Stimulated activated memory B cell treated with anti-CD40 and anti-IgM and Interleukin-4, amounts not matched to agents 10 μg/mL and 1 μg/mL and 100 μg/mL, for 72 hours (primary cell): Measurements from ENCODE around the gene ADM.
A peak's percentile ranks its signal among the peaks of the same experiment; 100 is the strongest.

ENCODE experiments used
- ATAC-seq: fragments of 150-1000 bp; cut with Tn5 transposase; 2 replicates; pipeline ENCODE4 v1.10.0; 2021
- H3K27ac Mint-ChIP-seq: one replicate; pipeline ENCODE4 v1.8.0; 2022; ENCODE audit warnings: mild to moderate bottlenecking, mixed read lengths
- H3K27me3 Mint-ChIP-seq: one replicate; pipeline ENCODE4 v1.8.0; 2022; ENCODE audit warnings: mixed read lengths
- H3K36me3 Mint-ChIP-seq: one replicate; pipeline ENCODE4 v1.8.0; 2022; ENCODE audit warnings: mixed read lengths
- H3K4me1 Mint-ChIP-seq: one replicate; pipeline ENCODE4 v1.8.0; 2022; ENCODE audit warnings: mixed read lengths
- H3K4me3 Mint-ChIP-seq: one replicate; pipeline ENCODE4 v1.8.0; 2022; ENCODE audit warnings: mild to moderate bottlenecking, moderate library complexity, mixed read lengths
- H3K9me3 Mint-ChIP-seq: one replicate; pipeline ENCODE4 v1.8.0; 2022; ENCODE audit warnings: mixed read lengths

The ADM gene

DNA sequence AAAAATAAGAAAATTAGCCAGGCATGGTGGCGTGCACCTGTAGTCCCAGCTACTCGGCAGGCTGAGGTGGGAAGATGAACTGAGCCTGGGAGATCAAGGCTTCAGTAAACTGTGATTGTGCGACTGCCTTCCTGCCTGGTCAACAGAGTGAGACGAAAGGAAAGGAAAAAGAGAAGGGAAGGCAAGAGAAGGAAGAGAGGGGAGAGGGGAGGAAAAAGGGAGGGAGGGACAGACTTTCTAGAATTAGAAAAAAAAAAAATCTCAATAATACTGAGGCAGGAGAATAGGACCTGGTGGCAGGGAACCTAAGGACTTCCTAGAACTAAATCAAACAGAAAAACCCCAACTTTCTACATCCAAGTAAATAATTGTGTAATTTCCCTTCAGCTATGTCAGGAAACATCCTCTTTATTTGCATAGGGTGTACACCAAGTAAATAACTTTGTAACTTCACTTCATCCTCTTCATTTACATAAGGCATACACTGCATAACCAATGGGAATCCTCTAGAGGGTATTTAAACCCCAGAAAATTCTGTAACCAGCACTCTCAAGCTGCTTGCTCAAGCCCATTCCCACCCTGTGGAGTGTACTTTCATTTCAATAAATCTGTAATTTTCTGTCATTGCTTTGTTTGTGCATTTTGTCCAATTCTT lies 19.6 kb upstream of the ADM start:
- Mint-ChIP-seq H3K27ac (no peak overlapping the region), H3K4me3 (no peak overlapping the region), H3K4me1 (peaks cover 17% of the 10 kb centered on the region), H3K27me3 (peaks cover 8% of the 10 kb centered on the region), H3K9me3 (no peaks in the 10 kb centered on the region), H3K36me3 (peaks cover 8% of the 10 kb centered on the region)
- no peak for ATAC-seq

DNA sequence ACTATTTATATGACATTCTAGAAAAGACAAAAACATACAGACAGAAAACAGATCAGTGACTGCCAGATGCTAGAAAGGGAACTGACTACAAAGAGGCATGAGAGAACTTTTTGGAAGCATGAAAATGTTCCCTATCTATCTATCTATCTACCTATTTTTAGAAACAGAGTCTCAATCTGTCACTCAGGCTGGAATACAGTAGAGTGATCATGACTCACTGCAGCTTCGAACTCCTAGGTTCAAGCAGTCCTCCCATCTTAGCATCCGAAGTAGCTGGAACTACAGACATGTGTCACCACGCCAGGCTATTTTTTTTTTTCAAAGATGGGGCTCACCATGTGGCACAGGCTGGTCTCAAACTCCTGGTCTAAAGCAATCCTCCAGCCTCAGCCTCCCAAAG lies 17.7 kb upstream of the ADM start:
- Mint-ChIP-seq H3K36me3 (peaks cover 11% of the 10 kb centered on the region), H3K4me3 (no peak overlapping the region), H3K9me3 (no peaks in the 10 kb centered on the region), H3K27ac (no peak overlapping the region), H3K27me3 (peaks cover 8% of the 10 kb centered on the region), H3K4me1 (peaks cover 21% of the 10 kb centered on the region)
- ATAC-seq = no peak

DNA sequence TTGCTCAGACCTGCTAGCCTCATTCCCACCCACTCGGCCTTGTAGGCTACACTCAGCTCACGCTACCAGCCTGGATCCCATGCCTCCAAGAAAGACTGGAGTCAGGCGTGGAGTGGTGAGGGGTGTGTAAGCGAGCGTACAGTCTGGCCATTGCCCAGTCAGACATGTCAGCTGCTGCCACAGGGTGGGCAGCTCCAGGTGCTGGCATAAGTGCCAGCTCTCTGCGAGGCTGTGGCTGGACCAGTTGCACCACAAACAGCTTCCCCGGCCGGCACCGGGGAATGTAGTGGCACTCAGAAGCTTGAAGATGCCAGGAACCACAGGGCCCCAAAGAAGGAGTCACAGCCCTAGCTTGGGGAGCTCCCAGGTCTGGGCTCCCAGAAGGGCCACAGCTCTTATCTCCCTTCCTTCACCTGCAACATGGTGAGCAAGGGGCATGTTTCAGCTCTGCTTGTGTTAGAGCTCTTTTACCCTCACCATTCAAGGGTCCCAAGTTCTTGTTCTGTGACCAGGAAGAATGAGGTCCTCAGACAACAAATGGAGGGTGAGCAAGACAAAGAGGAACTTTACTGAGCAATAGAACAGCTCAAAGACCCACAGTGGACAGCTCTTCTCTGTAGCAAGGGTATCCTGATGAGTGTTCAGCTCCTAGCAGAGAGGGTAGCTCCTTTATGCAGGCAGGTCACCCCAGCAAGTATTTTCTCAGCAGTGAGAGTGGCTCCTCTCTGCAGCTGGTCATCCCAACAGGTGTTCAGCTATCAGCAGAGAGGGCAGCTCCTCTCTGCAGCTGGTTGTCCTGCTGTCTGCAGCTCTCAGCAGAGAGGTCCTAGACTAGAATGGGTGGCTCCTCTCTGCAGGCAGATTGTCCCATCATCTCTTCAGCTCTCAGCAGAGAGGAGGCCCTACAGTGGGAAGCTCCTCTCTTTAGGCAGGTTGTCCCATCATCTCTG lies 16.8 kb upstream of the ADM start:
- Mint-ChIP-seq H3K27me3 (peaks cover 8% of the 10 kb centered on the region), H3K4me1 (peaks cover 26% of the 10 kb centered on the region), H3K36me3 (peaks cover 11% of the 10 kb centered on the region), H3K27ac (no peak overlapping the region), H3K9me3 (no peaks in the 10 kb centered on the region), H3K4me3 (no peak overlapping the region)
- ATAC-seq = no peak

DNA sequence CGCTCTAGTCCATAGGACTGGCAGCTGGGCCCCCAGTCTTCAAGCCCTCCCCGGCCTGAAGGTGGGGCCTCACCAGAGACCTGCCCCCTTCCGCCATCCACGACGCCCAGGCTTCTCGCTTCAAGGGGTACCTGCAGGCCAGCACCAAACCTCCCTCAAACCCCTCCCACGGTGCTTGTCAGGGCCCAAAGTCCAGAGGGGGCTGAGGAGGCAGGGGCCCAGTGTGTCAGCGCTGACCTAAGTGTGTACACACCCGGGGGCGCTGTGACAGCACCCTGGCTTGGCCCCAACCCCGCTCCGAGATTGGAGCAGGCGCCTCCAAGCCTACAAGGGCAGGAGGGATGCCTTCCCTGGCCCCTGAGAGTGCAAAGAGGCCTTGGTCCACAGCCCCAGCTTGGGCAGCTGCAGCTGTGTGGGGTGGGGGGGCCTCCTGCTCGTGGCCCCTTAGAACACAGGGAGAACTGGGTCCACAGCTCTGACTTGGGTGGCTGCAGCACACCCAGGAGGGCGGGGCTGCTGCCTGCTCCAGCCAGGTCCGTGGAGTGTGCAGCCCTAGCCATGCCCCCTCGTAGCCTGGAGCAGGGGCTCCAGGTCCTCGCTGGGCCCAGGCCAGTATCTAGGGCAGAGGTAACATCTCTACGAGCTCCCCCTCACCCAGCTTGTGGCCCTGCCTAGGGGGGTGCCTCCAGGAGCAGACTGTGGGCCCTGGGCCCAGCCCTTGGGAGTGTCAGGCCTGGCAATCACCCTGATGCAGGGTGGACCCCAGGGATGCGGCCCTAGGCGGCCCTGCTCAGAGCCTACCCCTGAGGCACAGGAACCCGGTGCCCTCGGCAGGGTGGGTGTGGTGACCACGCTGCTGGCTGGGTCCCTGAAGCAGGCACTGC lies 15.8 kb upstream of the ADM start:
- H3K4me1 Mint-ChIP-seq = peaks cover 27% of the 10 kb centered on the region
- H3K27ac Mint-ChIP-seq = no peak overlapping the region
- peaks cover 8% of the 10 kb centered on the region for H3K27me3 Mint-ChIP-seq
- peaks cover 11% of the 10 kb centered on the region for H3K36me3 Mint-ChIP-seq
- H3K4me3 Mint-ChIP-seq = no peak overlapping the region
- H3K9me3 Mint-ChIP-seq = no peaks in the 10 kb centered on the region
- no peak for ATAC-seq

DNA sequence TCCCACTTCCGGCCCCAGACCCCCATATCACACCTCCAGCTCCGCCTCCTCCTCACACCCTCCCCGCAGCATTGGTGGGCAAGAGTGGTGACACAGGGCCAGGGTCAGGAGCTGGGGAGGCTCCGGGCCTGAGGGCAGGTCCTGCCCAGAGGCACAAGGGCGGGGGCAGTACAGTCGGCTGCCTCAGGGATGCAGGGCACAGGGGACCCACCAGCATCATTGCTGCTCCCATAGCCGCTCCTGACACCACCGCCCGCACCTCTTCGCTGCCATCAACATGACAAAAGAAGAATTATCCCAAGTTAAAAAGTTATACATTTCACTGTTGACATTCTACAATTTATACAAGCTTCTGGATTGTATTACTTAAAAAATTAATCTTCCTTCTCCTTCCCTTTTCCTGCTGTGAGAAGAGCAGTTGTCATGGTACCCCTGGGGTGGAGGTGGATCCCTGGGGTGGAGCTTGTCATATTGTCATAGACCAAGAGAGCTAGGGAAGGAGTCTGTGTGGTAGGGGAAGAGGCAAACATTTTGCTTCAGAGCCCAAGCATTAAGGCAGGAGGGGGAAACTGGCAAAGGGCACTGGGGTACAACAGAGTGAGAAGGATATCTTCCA lies 15.0 kb upstream of the ADM start:
- no peaks in the 10 kb centered on the region for H3K9me3 Mint-ChIP-seq
- peaks cover 11% of the 10 kb centered on the region for H3K36me3 Mint-ChIP-seq
- no peak overlapping the region for H3K27ac Mint-ChIP-seq
- no peak overlapping the region for H3K4me3 Mint-ChIP-seq
- peaks cover 8% of the 10 kb centered on the region for H3K27me3 Mint-ChIP-seq
- no peak for ATAC-seq
- peaks cover 29% of the 10 kb centered on the region for H3K4me1 Mint-ChIP-seq

DNA sequence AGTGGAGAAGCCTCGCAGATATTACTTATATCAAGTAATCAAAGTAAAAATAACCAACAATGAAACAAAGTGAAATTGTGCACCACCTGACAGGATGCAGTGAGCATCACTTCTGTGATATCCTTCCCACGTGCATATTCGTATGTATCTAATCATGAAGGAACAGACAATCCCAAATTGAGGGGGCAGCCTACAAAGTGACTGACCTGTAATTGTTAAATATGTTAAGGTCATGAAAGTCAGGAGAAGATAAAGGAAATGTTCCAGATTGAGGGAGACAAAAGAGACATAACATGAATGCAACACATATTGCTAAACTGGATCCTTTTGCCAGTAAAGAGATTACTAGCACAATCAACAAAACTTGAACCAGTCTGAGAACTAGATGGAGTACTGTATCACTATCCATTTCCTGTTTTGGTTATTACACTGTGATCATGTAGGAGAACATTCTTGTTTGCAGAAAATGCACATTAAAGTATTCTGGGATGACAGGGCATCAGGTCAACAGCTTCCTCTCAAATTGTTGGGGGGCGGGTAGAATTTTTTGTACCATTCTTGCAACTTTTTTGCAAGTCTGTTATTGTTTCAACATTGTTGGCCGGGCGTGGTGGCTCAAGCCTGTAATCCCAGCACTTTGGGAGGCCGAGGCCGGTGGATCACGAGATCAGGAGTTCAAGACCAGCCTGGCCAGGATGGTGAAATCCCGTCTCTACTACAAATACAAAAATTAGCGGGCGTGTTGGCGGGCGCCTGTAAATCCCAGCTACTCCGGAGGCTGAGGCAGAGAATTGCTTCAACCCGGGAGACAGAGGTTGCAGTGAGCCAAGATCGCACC lies 12.9 kb upstream of the ADM start:
- no peak overlapping the region for H3K27ac Mint-ChIP-seq
- no peak overlapping the region for H3K4me3 Mint-ChIP-seq
- H3K36me3 Mint-ChIP-seq = peaks cover 7% of the 10 kb centered on the region
- H3K4me1 Mint-ChIP-seq = peaks cover 28% of the 10 kb centered on the region
- peaks cover 30% of the 10 kb centered on the region for H3K27me3 Mint-ChIP-seq
- H3K9me3 Mint-ChIP-seq = no peaks in the 10 kb centered on the region
- no peak for ATAC-seq

DNA sequence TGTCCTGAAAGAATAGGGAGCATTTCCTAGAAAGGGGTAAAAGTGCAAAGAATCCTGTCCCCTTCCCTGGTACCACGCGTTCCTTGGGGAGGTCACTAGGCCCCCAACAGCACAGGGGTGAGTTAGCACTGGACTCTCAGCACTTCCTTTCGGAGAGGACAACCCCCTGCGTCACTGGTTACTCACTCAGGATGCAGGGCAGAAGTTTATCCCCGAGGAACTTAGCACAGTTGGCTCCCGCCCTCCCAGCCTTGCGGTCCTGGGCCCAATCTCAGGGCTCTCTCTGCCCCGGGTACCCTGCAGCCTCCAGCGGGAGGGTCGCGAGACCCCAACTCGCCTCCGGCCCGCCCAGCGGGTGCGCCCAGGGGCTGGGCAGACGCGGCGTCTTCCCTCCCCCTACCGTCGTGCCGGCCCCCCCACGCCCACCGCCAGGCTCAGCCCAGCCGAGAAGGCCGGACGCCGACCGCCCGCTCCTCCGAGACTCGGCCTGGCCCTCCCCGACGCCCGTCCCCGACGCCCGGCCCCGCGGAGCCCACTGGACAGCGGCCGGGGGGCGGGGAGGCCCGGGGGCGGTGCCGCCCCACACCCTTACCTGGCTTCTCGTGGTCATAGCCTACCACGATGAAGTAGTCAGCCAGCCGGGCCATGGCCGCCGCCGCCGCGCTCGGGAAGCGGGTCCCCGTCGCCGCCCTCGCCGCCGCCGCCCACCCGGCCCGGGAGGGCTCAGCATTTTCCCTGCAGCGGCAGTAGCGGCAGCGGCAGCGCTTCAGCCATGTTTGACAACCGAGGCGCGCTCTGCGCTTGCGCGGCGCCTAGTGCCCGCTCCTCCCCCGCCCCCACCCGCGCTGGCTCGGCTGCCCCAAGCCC lies 11.2 kb upstream of the ADM start, which contains the start of gene SBF2:
SBF2 (minus strand) TSS at position 797 of the 867 bp plus-strand sequence; CDS start at position 647, 150 bp downstream.
- H3K4me1 Mint-ChIP-seq = peaks cover 39% of the 10 kb centered on the region
- no peak within 1 kb of the TSS for H3K27ac Mint-ChIP-seq
- H3K4me3 Mint-ChIP-seq = peak within 1 kb of the TSS; percentile 75
- H3K27me3 Mint-ChIP-seq = peaks cover 29% of the 10 kb centered on the region
- no peaks in the 10 kb centered on the region for H3K9me3 Mint-ChIP-seq
- peaks cover 7% of the 10 kb centered on the region for H3K36me3 Mint-ChIP-seq
- peak; percentile 70 for ATAC-seq

DNA sequence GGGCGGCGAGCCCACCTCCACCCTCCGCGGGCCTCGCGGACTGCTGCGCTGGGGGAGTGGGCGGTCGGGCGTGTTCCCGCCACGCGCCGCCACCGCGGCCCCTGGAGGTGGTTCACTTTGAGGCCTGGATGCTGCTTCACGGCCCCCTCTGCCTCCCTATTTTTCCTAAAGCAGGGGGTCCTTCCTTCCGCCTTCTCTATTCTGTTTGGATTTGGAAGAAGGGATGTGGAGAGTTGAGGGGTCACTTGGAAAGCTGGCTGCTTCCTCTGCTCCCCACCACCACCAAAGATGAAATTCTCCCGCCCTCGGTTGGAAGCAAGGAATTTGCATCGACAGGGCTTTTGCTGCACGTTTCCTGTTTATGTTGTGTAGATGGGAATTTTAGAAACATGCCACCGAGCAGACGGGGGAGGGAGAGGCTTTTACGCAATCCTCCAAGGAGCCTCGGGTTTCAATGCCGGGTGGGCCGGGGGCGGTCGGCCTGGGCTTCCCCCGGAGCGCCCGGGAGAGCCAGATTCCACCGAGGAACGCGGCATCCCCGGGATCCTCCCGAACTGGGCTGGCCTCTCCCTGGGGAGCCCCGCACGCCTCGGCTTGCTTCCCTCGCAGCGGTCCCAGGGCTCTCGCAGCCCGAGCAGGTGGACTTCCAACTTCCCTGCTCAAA lies 10.5 kb upstream of the ADM start:
- H3K36me3 Mint-ChIP-seq = peaks cover 7% of the 10 kb centered on the region
- H3K27me3 Mint-ChIP-seq = peaks cover 25% of the 10 kb centered on the region
- H3K4me1 Mint-ChIP-seq = peaks cover 45% of the 10 kb centered on the region
- no peak for ATAC-seq
- no peak overlapping the region for H3K27ac Mint-ChIP-seq
- peak overlapping the region; percentile 75 for H3K4me3 Mint-ChIP-seq
- no peaks in the 10 kb centered on the region for H3K9me3 Mint-ChIP-seq

DNA sequence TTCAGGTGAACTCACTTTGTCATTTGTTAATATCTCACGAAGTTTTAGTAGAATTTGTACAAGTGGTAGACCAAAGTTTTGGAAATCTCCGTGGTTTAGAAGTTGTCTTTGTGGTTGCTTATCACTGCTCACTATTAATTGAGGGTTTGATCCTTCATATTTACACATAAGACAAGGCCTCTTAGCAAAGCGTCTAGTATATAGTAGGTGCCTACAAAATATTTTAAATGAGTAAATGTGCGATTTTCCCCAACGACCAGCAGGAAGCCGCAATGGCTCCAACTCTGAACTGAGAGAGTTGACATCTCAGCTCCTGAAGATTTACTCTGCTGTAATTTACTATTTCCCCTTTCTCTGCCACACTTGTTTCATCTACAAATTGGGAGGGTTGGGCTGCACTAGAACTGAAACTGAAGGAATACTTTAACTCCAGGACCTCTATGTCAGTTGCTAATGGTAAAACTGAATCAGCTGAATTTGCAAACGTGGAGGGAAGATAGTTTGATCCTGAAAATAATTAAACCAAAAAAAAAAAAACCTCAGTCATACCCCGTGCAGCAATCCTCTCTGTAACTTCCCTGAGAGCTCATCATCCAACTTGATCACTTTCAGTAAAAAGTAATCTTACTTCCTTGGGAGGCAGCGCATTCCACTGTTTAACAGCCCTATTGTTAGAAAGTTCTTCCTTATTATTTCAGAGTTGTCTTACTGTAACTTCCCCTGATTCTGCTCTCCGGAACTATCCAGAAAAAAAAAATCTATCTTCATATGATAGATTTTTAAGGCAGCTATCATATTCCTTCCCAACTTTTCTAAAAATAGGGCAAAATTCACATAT lies 9.6 kb upstream of the ADM start:
- H3K36me3 Mint-ChIP-seq = peaks cover 2% of the 10 kb centered on the region
- no peak for ATAC-seq
- peaks cover 46% of the 10 kb centered on the region for H3K4me1 Mint-ChIP-seq
- no peak overlapping the region for H3K27ac Mint-ChIP-seq
- no peaks in the 10 kb centered on the region for H3K9me3 Mint-ChIP-seq
- H3K4me3 Mint-ChIP-seq = peak overlapping the region; percentile 75
- H3K27me3 Mint-ChIP-seq = peaks cover 25% of the 10 kb centered on the region

DNA sequence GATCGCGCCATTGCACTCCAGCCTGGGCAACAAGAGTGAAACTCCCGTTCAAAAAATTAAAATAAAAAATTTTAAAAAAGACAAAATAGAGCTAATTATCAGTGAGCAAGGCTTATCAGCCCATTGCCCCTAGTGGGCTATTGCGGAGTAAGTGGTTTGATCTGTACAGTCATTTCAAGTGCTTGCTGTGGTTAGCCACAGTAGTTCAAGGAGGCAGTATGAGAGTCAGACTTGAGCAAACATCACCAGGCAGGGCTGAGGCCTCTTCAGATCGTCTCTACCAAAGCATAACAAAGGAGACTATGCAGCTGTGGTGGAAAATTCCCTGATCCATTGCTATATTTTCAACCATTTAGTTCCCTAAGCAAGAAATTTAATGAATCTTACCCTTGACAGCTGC lies 6.5 kb upstream of the ADM start:
- peaks cover 25% of the 10 kb centered on the region for H3K27me3 Mint-ChIP-seq
- no peaks in the 10 kb centered on the region for H3K36me3 Mint-ChIP-seq
- no peak overlapping the region for H3K27ac Mint-ChIP-seq
- peaks cover 37% of the 10 kb centered on the region for H3K4me1 Mint-ChIP-seq
- ATAC-seq = peak; percentile 93
- H3K4me3 Mint-ChIP-seq = no peak overlapping the region
- no peaks in the 10 kb centered on the region for H3K9me3 Mint-ChIP-seq

DNA sequence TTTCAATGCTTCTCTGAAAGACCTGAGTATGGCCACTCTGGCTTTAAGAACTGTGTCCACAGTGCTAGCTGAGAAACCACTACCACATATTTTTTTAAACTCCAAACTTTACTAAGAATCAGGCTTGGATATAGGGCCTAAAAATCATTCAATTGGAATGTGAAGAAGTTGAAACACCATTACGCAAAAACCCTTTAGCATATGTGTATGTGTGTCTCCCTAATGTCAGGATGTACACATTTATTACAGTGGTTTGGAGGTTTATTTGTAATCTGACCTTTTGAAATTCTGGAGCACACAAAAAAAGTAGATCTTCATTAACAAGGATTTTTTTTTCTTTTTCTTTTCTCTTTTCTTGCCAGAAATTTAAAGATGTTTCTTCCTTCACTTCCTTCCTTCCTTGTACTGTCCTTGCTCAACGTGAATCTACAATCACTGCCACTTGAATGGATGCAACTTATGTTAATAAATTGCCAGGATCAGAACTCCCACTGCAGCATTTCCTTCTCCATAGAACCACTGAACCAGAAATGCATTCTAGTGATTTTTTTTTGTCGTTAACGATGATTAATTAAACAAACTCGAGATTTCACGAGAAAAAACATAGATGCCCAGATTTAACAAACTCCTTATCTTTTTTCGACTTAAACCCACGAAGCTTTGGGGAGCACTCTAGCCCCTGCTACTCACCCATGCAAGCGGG lies 3.1 kb upstream of the ADM start:
- peak overlapping the region; percentile 3 for H3K4me3 Mint-ChIP-seq
- H3K27me3 Mint-ChIP-seq = peaks cover 21% of the 10 kb centered on the region
- no peaks in the 10 kb centered on the region for H3K9me3 Mint-ChIP-seq
- ATAC-seq = no peak
- H3K27ac Mint-ChIP-seq = peak overlapping the region; percentile 86
- H3K4me1 Mint-ChIP-seq = peaks cover 57% of the 10 kb centered on the region
- no peaks in the 10 kb centered on the region for H3K36me3 Mint-ChIP-seq

DNA sequence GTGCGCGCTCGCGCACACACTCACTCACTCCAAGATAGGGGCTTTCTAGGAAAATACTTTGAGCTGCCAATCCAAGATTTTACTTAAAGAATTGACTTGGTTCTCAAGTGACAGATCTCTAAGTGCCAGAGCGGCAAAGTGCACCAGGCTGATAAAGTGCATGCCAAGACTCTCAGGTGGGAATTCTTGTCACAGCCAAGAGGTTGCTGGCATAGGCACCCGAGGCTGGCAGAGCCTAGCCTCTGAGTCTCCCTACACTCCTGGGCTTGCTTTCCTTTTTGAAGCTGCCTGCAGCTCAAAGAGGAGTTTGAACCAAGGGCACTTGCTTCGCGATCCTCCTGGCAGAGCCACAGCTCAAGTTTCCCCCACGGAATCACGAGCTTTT lies 2.5 kb upstream of the ADM start:
- H3K27me3 Mint-ChIP-seq = peaks cover 21% of the 10 kb centered on the region
- no peaks in the 10 kb centered on the region for H3K36me3 Mint-ChIP-seq
- no peaks in the 10 kb centered on the region for H3K9me3 Mint-ChIP-seq
- H3K4me1 Mint-ChIP-seq = peaks cover 62% of the 10 kb centered on the region
- no peak for ATAC-seq
- H3K4me3 Mint-ChIP-seq = peak overlapping the region; percentile 98
- H3K27ac Mint-ChIP-seq = peak overlapping the region; percentile 86
